ENCODE results near the gene LNX2.

GRCh38 chr13:27601803-27602202, 18.5 kb downstream of the LNX2 start:
- TF ChIP-seq CTCF (IDR thresholded peaks at IDR 0.05) (no peak), POLR2A (IDR thresholded peaks at IDR 0.05) (no peak)
